ENCODE measurements around the gene P3H3.

- TF ChIP-seq JUN (IDR thresholded peaks at IDR 0.05) (no peak), FOXS1 (CRISPR knock-in tag; IDR thresholded peaks at IDR 0.05) (no peak)
- TF ChIP-seq, protein P1, sequence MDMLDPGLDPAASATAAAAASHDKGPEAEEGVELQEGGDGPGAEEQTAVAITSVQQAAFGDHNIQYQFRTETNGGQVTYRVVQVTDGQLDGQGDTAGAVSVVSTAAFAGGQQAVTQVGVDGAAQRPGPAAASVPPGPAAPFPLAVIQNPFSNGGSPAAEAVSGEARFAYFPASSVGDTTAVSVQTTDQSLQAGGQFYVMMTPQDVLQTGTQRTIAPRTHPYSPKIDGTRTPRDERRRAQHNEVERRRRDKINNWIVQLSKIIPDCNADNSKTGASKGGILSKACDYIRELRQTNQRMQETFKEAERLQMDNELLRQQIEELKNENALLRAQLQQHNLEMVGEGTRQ (IDR thresholded peaks at IDR 0.05), result no peak
Measured at GRCh38 chr12:6818645-6819044, 9.6 kb upstream of the P3H3 start.

All from A549 (cell line).